LoVo (cell line): Measurements from ENCODE around the gene RAI1.
"Not testable (repeated sequence)": the region's sequence is repeated elsewhere in the genome, so short reads cannot be mapped to it uniquely, and the experiment has no call there.

Experiments used
- DNase-seq: peaks from one replicate; pipeline ENCODE4 v3.0.0-alpha.2; 2016; ENCODE audit warnings: low spot score

The RAI1 gene

GRCh38 chr17:17663160-17664063 lies 17.8 kb upstream of the RAI1 start:
- DNase-seq: peak; percentile 22

GRCh38 chr17:17664064-17664452 lies 17.2 kb upstream of the RAI1 start:
- DNase-seq: no peak

GRCh38 chr17:17665255-17665654 lies 16.0 kb upstream of the RAI1 start:
- no peak for DNase-seq

GRCh38 chr17:17666111-17666714 lies 15.0 kb upstream of the RAI1 start:
- peak; percentile 49 for DNase-seq

GRCh38 chr17:17667231-17667630 lies 14.0 kb upstream of the RAI1 start:
- DNase-seq: no peak

- DNase-seq: no peak
Observed at GRCh38 chr17:17667947-17668346, 13.3 kb upstream of the RAI1 start.

- no peak for DNase-seq
Observed at GRCh38 chr17:17668358-17668757, 12.9 kb upstream of the RAI1 start.

GRCh38 chr17:17668775-17669579 lies 12.3 kb upstream of the RAI1 start:
- no peak for DNase-seq

GRCh38 chr17:17669580-17670235 lies 11.6 kb upstream of the RAI1 start:
- DNase-seq: no peak

- DNase-seq: no peak
Observed at GRCh38 chr17:17670701-17671305, 10.5 kb upstream of the RAI1 start.

- no peak for DNase-seq
Observed at GRCh38 chr17:17671369-17672129, 9.7 kb upstream of the RAI1 start.

GRCh38 chr17:17672453-17673368 lies 8.5 kb upstream of the RAI1 start:
- no peak for DNase-seq

GRCh38 chr17:17675416-17675815 lies 5.8 kb upstream of the RAI1 start:
- no peak for DNase-seq

- no peak for DNase-seq
Observed at GRCh38 chr17:17675925-17676534, 5.2 kb upstream of the RAI1 start.

GRCh38 chr17:17676752-17677151 lies 4.5 kb upstream of the RAI1 start:
- no peak for DNase-seq

- no peak for DNase-seq
Observed at GRCh38 chr17:17677299-17678040, 3.8 kb upstream of the RAI1 start.

- DNase-seq: not testable (repeated sequence)
Observed at GRCh38 chr17:17678063-17678699, 3.1 kb upstream of the RAI1 start.

GRCh38 chr17:17679243-17679642 lies 2.0 kb upstream of the RAI1 start:
- no peak for DNase-seq
